Lower leg skin (tissue), 3 donors: Measurements from ENCODE around the gene ILDR2.

Experiments used
- CTCF ChIP-seq, 3 donors: fragments of 450-650 bp; IDR thresholded peaks; one replicate each; pipeline ENCODE4 v1.5.1; 2016; ENCODE audit warnings: antibody characterized with exemption in 3 of 3, mild to moderate bottlenecking in 3 of 3, moderate library complexity in 2 of 3
- POLR2A ChIP-seq, 2 donors: fragments of 450-650 bp; IDR thresholded peaks; one replicate each; pipeline ENCODE4 v1.6.1; 2016 to 2017; ENCODE audit warnings: antibody characterized with exemption in 2 of 2, mild to moderate bottlenecking in 1 of 2, moderate library complexity in 1 of 2

GRCh38 chr1:166933140-166933539 lies 42.2 kb downstream of the ILDR2 start:
- TF ChIP-seq CTCF (IDR thresholded peaks at IDR 0.05), result no peak
- TF ChIP-seq POLR2A (IDR thresholded peaks at IDR 0.05), result no peak
